ENCODE measurements around the gene NPRL2. TPM values are rescaled to one million over a fixed set of nuclear protein-coding genes. Genes with fewer than 3 reads are reported as not detected.

NPRL2 gene
- total RNA-seq, 1 donor from 2014 or later: 17.1 TPM

DNA sequence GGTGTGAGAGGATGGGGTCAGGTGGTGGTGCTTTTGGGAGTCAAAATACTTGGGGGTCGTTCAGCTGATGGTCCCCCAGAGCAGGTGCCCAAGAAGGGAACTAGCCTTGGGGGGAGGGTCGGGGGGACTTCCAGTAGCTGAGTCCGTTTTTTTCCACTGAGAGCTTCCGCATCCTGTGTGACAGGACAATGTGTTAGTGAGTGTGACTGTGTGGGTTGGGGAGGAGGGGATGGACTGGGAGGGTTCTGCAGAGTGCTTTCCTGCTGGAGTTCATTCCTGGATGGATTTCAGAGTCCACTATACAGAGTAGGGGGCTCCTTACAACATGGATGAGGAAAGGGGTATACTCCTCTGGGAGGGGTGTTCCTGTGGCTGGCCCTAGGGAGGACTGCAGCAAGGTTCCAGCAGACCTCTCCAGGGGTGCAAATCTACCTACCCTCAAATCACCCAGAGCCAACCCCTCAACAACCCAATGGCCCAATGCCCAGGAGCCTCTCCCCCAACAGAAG lies 27.4 kb downstream of the NPRL2 start:
- Histone ChIP-seq H3K36me3 (ENCODE audit: control insufficient read depth, insufficient read depth, low read length) (peaks cover 22% of the 10 kb centered on the region), H3K27me3 (ENCODE audit: control insufficient read depth, insufficient read depth, low read length) (no peaks in the 10 kb centered on the region), H3K4me3 (ENCODE audit: low read depth, low read length) (no peak overlapping the region)
- DNase-seq (ENCODE audit: low read depth) (no peak), FAIRE-seq (no peak)
- no peak for TF ChIP-seq CTCF (IDR thresholded peaks at IDR 0.05; ENCODE audit: insufficient read depth, low read length, severe bottlenecking)

- TF ChIP-seq CTCF (IDR thresholded peaks at IDR 0.05; ENCODE audit: insufficient read depth, low read length, severe bottlenecking): no peak
- FAIRE-seq (no peak), DNase-seq (ENCODE audit: low read depth) (no peak)
- Histone ChIP-seq H3K36me3 (ENCODE audit: control insufficient read depth, insufficient read depth, low read length) (peaks cover 27% of the 10 kb centered on the region), H3K27me3 (ENCODE audit: control insufficient read depth, insufficient read depth, low read length) (no peaks in the 10 kb centered on the region), H3K4me3 (ENCODE audit: low read depth, low read length) (peak within 1 kb of the TSS; percentile 61)
Measured at GRCh38 chr3:50322386-50323091, 28.0 kb downstream of the NPRL2 start, which contains the start of gene HYAL2. Gene HYAL2 (minus strand): TSS chr3:50322745. CDS start chr3:50320489, 2,256 bp downstream.

- Histone ChIP-seq H3K36me3 (ENCODE audit: control insufficient read depth, insufficient read depth, low read length) (peaks cover 29% of the 10 kb centered on the region), H3K4me3 (ENCODE audit: low read depth, low read length) (peak overlapping the region; percentile 61), H3K27me3 (ENCODE audit: control insufficient read depth, insufficient read depth, low read length) (no peaks in the 10 kb centered on the region)
- TF ChIP-seq CTCF (IDR thresholded peaks at IDR 0.05; ENCODE audit: insufficient read depth, low read length, severe bottlenecking): no peak
- FAIRE-seq (no peak), DNase-seq (ENCODE audit: low read depth) (no peak)
Measured at GRCh38 chr3:50322115-50322385, 28.5 kb downstream of the NPRL2 start.

GRCh38 chr3:50321336-50322114 lies 29.1 kb downstream of the NPRL2 start:
- no peaks in the 10 kb centered on the region for H3K27me3 ChIP-seq (ENCODE audit: control insufficient read depth, insufficient read depth, low read length)
- FAIRE-seq: no peak
- peak; percentile 55 for TF ChIP-seq CTCF (IDR thresholded peaks at IDR 0.05; ENCODE audit: insufficient read depth, low read length, severe bottlenecking)
- peak overlapping the region; percentile 61 for H3K4me3 ChIP-seq (ENCODE audit: low read depth, low read length)
- DNase-seq (ENCODE audit: low read depth): peak; percentile 69
- peaks cover 29% of the 10 kb centered on the region for H3K36me3 ChIP-seq (ENCODE audit: control insufficient read depth, insufficient read depth, low read length)

DNA sequence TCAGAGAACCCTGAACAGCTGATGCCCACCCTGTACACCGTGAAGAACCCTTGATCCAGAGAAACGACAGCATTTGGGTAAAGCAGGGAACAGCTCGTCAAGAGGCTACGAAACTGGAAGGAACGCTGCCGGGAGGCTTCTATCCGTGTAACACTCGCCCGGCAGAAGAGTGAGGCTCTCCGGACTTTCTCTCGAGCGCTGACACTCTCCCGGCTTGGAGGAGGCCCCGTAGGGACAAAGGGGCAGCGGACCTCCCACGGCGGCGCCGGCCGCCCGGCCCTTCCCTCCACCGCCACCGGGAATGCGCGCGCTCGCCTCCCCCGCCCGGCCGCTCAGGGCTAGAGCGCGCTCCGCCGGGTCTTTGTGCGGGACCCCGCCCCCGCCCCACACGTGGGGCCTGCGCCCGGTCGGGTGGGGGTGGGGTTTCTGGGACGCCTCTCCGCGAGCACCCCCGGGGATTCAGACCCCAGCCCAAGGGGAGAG lies 29.7 kb downstream of the NPRL2 start:
- peaks cover 27% of the 10 kb centered on the region for H3K36me3 ChIP-seq (ENCODE audit: control insufficient read depth, insufficient read depth, low read length)
- FAIRE-seq (no peak), DNase-seq (ENCODE audit: low read depth) (peak; percentile 43)
- peak overlapping the region; percentile 61 for H3K4me3 ChIP-seq (ENCODE audit: low read depth, low read length)
- TF ChIP-seq CTCF (IDR thresholded peaks at IDR 0.05; ENCODE audit: insufficient read depth, low read length, severe bottlenecking): no peak
- no peaks in the 10 kb centered on the region for H3K27me3 ChIP-seq (ENCODE audit: control insufficient read depth, insufficient read depth, low read length)
